Measurements from ENCODE around the gene E2F7.

The E2F7 gene

GRCh38 chr12:77062846-77063461, 2.4 kb downstream of the E2F7 start:
- no peak for DNase-seq

- no peak for DNase-seq
These were observed 3.0 kb downstream of the E2F7 start for GRCh38 chr12:77062396-77062795.

GRCh38 chr12:77060883-77061240, 4.5 kb downstream of the E2F7 start:
- no peak for DNase-seq

GRCh38 chr12:77060136-77060882, 5.1 kb downstream of the E2F7 start:
- no peak for DNase-seq

GRCh38 chr12:77058740-77059139, 6.6 kb downstream of the E2F7 start:
- no peak for DNase-seq

GRCh38 chr12:77054851-77055250, 10.5 kb downstream of the E2F7 start:
- no peak for DNase-seq

- DNase-seq: no peak
These were observed 12.1 kb downstream of the E2F7 start for GRCh38 chr12:77053259-77053658.

GRCh38 chr12:77049767-77050353, 15.5 kb downstream of the E2F7 start:
- DNase-seq: no peak

- no peak for DNase-seq
These were observed 17.8 kb downstream of the E2F7 start for GRCh38 chr12:77047341-77048109.

GRCh38 chr12:77046468-77046867, 18.9 kb downstream of the E2F7 start:
- no peak for DNase-seq

- DNase-seq: no peak
These were observed 20.2 kb downstream of the E2F7 start for GRCh38 chr12:77045183-77045582.

- DNase-seq: no peak
These were observed 20.6 kb downstream of the E2F7 start for GRCh38 chr12:77044721-77045120.

- no peak for DNase-seq
These were observed 22.5 kb downstream of the E2F7 start for GRCh38 chr12:77042833-77043232.

GRCh38 chr12:77040231-77040630, 25.1 kb downstream of the E2F7 start:
- no peak for DNase-seq

- DNase-seq: no peak
These were observed 30.1 kb downstream of the E2F7 start for GRCh38 chr12:77035226-77035625.

GRCh38 chr12:77033658-77034536, 31.5 kb downstream of the E2F7 start:
- no peak for DNase-seq

- DNase-seq: no peak
These were observed 33.0 kb downstream of the E2F7 start for GRCh38 chr12:77032406-77032805.

- peak; percentile 6 for DNase-seq
These were observed 33.6 kb downstream of the E2F7 start for GRCh38 chr12:77031745-77032144.

GRCh38 chr12:77025782-77026314, 39.5 kb downstream of the E2F7 start:
- DNase-seq: no peak

- DNase-seq: no peak
These were observed 41.9 kb downstream of the E2F7 start for GRCh38 chr12:77023501-77023900.

GRCh38 chr12:77019920-77020319, 45.4 kb downstream of the E2F7 start:
- no peak for DNase-seq

GRCh38 chr12:77016606-77017005, 48.8 kb downstream of the E2F7 start:
- DNase-seq: no peak
